ENCODE results near the gene CDH6.
"Not testable (repeated sequence)": the region's sequence is repeated elsewhere in the genome, so short reads cannot be mapped to it uniquely, and the experiment has no call there.

Gene CDH6

GRCh38 chr5:31334061-31334860, 140.8 kb downstream of the CDH6 start:
- no peak for DNase-seq

DNA sequence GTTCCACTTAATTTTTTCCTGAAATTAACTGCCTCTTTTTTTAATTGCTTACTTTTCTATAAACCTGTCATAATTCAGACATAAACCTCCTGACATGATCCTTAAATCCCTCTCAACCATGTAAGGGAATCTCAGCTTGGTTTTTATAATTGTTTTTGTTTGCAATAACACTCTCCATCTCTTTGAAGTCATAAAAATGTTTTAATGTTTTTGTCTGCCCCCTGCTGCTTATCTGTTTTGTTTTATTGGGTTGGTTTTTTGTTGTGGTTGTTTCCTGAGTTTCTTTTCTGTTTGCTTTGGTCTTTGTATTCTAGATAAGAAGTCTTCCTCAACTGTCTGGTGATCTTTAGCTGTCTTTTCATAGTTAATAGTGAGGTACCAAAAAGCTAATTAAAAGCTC, 142.0 kb downstream of the CDH6 start:
- no peak for DNase-seq

DNA sequence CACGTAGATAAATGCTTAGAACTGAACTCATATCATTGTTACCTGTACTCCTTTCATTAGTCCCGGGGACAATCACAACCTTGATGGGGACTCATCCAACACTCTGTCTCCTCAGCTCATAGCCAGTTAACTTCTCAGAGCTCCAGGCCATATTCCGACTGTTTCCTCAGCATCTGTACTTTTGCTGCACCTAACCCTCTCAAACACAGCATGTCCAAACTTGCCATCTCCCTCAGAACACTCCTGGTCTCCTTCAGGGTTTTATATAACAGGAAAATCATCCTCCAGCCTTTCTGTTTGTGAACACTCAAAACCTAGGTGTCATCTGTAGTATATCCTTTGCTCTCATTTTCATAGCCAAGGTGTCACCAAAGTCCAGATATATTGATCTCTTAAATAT, 150.5 kb downstream of the CDH6 start:
- DNase-seq: no peak

GRCh38 chr5:31346896-31347551, 153.5 kb downstream of the CDH6 start:
- no peak for DNase-seq

GRCh38 chr5:31347552-31347905, 154.0 kb downstream of the CDH6 start:
- DNase-seq: no peak

- no peak for DNase-seq
Measured at GRCh38 chr5:31350395-31350794, 156.9 kb downstream of the CDH6 start.

DNA sequence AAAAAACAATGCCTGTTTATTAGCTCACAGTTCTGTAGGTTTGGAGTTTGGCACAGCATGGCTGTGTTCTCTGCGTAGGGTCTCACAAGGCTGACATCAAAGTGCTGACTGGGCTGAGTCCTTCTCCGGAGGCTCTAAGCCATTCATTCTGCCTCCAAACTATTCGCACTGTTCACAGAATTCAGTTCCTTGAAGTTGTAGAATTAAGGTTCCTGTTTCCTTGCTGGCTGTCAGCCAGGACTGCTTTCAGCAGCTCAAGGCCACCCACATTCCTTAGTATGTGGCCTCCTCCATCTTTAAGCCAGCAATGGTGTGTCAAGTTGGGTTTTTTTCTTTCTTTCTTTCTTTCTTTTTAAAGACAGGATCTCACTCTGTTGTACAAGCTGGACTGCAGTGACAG, 161.9 kb downstream of the CDH6 start:
- no peak for DNase-seq

DNA sequence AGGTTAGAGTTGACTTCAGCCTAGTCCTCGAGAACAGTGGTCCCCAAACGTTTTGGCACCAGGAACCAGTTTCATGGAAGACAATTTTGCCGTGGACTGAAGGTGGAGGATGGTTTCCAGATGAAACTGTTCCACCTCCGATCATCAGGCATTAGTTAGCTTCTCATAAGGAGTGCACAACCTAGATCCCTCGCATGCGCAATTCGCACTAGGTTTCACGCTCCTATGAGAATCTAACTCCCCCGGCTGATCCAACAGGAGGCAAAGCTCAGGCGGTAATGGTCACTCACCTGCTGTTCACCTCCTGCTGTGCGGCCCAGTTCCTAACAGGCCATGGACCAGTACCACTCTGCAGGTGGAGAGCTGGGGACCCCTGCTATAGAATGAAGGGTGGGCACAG, 163.6 kb downstream of the CDH6 start:
- DNase-seq: no peak

DNA sequence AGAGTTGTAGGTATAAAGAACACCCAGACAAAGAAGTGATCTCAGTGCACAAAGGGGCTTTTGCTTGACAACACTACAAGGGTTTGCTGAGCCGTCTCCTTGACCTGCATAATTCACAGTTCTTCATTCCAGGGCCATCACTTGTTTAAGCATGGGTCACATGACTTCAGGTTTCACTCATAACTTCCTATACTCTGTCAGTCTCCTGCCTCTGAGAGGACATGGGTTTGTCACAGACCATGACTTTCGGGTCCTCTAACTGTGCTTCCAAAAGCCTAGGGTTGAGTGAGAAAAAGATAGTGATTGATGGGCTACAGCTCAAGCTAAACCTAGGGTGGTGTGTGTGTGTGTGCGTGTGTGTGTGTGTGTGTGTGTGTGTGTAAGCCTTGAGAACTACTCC, 166.4 kb downstream of the CDH6 start:
- DNase-seq: no peak

DNA sequence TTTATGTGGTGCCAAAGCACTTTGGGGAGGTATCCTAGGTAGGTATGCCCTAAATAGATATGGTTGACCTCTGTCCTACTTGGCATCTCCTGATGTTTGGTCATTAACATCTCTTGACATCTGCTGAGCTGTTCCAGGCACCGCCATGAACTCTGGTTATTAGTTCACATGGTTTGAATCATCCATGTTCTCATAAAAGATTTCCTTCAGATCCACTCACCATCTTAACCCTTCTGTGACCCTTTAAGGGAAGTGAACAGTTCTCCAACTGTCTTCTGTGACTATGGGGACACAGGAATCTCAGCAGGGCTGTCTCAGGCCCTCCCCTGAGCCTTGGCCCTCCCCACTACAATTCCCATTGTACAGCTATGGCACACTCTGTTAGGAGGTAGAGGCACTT, 167.7 kb downstream of the CDH6 start:
- DNase-seq: no peak

- not testable (repeated sequence) for DNase-seq
Measured at GRCh38 chr5:31361704-31362528, 168.4 kb downstream of the CDH6 start.

DNA sequence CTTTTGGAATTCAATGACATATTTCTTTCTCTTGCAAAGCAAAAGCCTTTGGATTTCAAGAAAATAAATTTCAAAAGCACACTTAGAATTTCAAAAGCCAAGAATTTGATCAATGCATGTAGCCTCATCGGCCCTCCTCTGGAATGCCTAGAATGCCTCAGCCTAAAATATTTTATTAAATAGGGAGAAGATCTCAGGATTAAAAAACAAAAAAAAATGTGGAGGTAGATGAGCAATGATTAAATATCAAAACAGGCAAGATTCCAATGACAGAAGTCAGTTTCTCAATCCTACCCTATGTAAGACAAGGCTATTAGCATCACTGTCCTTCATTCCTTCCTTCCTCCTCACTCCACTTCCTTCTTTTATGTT, 169.0 kb downstream of the CDH6 start:
- DNase-seq: no peak

DNA sequence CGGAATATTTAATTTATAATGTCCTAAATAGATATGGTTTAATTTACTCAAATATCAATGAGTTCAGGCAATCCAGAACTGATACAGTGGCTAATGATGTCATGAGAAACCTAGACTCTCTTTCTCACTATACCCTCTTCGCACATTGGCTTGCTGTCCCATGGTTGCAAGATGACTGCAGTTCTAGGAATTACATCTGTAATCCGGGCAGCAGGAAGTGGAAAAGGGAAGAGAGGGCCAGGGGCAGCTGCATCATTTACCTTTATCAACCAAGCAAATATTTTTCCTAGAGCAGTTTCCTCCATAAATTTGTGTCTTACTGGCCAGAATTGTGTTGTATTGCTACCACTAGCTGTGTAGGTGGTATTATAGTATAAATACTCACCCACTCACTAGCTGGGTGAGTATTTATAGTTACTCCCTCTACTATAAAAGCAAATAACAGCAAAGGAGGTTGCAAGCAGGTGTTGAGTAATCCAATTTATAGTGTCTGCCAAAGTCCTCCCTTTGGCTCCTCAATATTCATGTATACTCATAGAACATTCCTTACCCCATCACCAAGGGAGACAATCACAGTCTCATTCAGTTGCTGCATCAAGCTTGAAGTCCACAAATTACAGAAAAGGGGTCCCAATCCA, 169.6 kb downstream of the CDH6 start:
- DNase-seq: no peak

DNA sequence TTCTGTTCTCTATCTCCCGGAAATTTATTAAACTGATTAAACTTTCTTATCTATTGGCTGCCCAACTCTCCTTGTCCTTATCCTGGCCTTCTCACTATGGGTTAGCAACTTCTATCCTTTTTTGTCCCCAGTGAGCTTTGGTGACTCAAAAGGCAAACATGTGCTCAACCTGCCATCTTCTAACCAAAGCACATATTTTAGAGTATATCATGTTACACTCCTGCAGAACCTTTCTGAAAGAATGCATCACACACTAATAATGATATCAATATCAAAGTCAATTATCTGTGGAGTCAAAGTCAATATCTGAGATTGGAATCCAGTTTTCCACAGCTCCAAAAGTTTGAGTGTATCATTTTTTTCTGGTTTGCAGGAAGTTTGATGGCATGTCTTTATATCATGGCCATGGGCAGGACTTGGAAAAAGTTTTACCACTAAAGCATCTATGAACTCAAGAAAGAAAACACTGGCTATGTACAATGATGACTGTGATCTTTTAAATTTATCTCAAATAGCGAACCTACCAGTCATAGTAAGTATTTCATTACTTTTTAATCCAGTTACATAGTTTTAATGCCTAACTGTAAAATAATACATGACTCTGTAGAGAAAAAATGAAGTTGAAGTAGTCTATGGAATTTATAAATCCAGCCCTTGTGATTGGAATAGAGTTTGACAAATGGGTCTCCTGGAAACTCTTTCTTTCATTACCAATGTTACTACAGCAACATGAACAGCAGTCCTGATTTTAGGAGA, 171.6 kb downstream of the CDH6 start:
- DNase-seq: no peak

GRCh38 chr5:31365776-31366175, 172.3 kb downstream of the CDH6 start:
- DNase-seq: no peak

DNA sequence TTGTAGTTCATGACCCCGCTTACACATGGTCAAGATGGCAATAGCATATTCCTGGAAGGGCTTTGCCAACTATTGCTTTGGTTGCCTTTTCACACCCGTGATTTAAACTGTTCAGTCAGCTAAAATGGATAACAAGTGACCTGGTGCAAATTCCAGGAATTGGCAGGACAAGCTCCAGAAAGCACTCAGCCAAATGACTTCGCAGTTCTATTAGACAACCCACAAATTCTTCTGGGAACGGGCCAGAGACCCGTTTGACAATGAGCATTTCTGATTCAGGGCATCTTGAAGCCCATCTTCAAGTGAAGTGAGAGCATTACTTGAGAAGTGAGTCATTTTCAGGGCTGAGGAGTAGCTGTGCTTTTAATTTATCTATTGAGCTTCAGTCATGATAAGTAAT, 173.5 kb downstream of the CDH6 start:
- DNase-seq: no peak

DNA sequence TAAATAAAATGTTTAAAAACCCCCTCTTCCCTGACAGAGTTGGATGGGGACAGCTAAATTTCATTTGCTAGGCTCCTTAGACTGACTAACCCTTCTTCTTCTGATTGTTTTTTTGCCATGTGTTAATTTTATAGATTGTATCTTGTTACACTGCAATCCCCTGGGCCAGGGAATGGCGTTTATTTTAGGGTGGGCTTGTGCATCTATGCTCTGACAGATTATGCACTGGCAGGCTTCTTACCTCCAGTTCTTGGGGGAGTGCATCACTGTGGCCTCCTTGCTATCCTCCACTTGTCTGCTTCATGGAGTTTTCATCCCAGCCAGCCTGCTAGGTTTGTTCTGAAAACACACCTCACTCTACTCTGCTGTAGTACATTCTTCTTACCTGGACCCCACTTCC, 178.6 kb downstream of the CDH6 start:
- no peak for DNase-seq

- no peak for DNase-seq
Measured at GRCh38 chr5:31375999-31376720, 182.7 kb downstream of the CDH6 start.

GRCh38 chr5:31377274-31377946, 183.9 kb downstream of the CDH6 start:
- no peak for DNase-seq

DNA sequence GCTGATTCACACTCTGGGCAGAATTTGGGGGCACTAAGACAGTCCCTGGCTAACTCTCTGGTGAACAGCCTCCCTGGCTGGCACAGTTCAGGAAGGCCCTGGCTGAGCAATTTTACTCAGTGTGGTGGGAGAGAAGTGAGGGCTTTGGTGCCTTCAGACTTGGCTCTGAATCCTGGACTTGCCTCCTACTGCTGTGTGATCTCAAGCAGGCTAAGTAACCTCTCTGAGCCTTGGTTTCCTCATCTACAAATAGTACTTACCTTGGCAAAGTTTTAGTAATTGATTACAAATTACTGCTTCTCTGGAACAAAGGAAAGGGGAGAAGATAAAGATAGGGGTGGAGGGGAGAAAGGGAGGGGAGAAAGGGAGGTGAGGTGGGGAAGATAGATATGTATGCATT, 184.7 kb downstream of the CDH6 start:
- no peak for DNase-seq
